Epithelial cell of esophagus (primary cell): Measurements from ENCODE around the gene HPSE2.

ENCODE experiments used
- DNase-seq: peaks from one replicate; pipeline ENCODE4 v3.0.0; 2010; ENCODE audit warnings: low read depth
- H3K4me3 ChIP-seq: 2 replicates; pipeline ENCODE4 v1.5.1; 2011; ENCODE audit warnings: mild to moderate bottlenecking, low read length, control low read depth
- TF ChIP-seq, protein P1 (sequence below): IDR thresholded peaks from 2 replicates; pipeline ENCODE4 v1.5.1; 2011; ENCODE audit warnings: low read depth, mild to moderate bottlenecking, low read length, control low read depth, inconsistent platforms; ENCODE audit not compliant: insufficient read depth; ENCODE audit errors: missing control alignments

Gene HPSE2

DNA sequence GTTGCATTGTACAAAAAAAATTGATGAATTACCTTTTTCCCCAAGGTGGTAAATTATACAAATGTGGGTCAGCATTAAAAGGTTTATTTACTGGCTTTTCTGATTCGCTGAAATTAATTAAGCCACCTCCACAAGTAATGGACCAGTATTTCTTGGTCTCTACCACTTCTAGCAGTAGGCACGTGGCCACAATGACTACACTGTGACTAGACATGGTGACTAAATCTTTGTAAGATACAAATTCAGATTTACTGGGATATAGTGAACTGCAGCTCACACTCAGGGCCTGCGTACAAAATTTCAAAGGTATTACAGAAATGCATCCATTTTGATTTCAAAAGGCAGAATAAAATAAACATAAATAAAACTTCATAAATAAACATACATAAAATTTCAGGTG lies 10.9 kb downstream of the HPSE2 start:
- peak; percentile 29 for DNase-seq
- TF ChIP-seq, protein P1, sequence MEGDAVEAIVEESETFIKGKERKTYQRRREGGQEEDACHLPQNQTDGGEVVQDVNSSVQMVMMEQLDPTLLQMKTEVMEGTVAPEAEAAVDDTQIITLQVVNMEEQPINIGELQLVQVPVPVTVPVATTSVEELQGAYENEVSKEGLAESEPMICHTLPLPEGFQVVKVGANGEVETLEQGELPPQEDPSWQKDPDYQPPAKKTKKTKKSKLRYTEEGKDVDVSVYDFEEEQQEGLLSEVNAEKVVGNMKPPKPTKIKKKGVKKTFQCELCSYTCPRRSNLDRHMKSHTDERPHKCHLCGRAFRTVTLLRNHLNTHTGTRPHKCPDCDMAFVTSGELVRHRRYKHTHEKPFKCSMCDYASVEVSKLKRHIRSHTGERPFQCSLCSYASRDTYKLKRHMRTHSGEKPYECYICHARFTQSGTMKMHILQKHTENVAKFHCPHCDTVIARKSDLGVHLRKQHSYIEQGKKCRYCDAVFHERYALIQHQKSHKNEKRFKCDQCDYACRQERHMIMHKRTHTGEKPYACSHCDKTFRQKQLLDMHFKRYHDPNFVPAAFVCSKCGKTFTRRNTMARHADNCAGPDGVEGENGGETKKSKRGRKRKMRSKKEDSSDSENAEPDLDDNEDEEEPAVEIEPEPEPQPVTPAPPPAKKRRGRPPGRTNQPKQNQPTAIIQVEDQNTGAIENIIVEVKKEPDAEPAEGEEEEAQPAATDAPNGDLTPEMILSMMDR = no peak
- H3K4me3 ChIP-seq = no peak overlapping the region

DNA sequence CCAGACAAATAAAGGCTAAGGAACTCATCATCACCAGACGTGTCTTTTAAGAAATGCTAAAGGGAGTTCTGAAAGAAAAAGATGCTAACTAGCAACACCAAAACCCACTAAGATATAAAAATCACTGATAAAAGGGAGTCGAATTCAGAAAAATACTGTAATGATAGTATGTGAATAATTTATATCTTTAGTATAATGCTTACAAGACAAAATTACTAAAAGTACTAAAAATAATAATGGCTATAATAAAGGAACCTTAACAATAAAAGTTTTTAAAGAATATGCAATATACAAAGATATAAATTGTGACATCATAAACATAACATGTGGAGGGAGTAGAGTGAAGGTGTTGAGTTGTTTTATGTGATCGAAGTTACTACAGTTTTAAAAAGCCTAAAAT lies 28.3 kb downstream of the HPSE2 start:
- no peak overlapping the region for H3K4me3 ChIP-seq
- DNase-seq = no peak
- TF ChIP-seq, protein P1 = no peak

DNA sequence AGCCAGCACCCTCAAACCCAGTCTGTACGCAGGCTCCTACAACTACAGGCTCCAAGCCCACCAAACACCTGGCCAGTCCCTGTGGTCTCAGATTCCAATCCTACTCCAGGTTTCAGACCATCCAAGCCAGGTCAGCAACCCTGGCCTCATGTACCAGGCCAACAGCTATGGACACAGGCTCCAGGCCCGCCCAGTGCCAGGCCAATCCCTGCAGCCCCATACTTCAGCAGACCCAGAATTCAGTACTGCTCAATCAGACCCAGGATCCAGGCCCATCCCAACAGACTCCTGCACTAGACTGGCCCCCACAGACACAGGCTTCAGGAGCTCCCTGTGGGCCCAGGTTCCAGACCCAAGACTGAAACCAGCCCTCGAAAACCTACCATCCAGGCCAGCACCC lies 32.3 kb downstream of the HPSE2 start:
- TF ChIP-seq, protein P1 = no peak
- H3K4me3 ChIP-seq = no peak overlapping the region
- no peak for DNase-seq

DNA sequence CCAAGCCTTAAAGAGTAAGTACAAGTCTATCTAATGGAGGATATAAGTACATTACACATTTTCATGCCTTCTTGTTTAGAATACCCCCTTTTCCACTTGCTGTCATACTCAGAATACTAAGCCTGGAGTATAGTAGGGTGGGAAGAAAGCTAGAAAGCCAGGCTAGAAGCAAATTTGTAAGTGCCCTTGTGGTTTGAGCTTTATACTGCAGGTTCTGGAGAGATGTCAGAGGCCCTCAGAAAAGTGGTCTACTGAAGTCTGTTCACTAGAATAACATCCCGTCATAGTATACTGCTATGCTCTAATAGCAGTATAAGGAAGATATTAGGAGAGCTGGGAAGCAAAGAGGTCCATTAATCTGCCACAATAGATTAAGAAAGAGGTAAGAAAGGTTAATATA lies 62.7 kb downstream of the HPSE2 start:
- no peak overlapping the region for H3K4me3 ChIP-seq
- no peak for DNase-seq
- TF ChIP-seq, protein P1 = no peak

DNA sequence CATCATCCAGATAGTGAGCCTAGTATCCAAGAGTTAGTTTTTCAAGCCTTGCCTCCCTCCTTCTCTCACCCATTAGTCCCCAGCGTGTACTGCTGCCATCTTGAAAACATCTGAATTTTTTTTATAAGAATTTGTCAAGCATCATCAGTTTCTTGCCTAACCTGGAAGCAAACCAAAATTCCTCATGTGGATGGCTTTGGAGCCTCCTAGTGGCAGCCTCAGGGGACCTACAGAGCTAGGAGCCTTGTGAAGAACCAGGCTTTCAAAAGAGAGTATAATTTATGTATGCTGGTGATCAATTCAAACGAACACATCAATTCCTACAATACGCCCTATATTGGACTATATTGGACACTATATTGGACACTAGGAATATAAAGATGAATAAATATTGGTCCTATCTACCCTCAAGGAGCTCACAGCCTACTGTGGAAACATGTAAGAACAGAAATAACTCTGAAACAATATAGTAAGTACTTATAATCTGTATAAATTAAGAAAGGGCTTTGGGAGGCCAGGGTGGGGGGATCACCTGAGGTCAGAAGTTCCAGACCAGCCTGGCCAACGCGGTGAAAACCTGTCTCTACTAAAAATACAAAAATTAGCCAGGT lies 63.4 kb downstream of the HPSE2 start:
- TF ChIP-seq, protein P1 = peak; percentile 70
- DNase-seq = peak; percentile 63
- no peak overlapping the region for H3K4me3 ChIP-seq

DNA sequence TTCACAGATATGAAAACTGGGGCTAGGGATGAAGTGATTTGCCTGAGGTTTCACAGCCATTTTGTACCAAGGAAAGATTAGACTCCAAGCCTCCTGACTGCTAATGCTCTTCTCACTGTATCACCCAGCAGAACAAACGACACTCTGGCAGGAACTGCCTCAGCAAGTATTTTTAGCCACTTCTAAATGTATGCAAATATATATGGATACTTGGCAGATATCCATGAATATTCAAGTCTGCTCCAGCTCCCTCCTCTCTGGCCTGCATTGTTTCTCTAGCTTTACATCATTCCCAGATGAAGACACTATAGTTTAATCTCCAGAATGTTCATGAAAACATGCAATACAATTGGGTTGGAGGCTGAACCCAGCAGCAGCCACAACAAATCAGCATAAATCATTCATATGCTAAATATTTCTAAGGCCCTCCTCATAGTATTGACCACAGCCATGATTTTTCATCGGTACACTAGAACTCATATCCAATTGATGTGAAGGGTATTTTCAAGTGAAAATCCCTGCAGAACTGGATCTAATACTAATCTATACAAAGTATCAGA lies 65.5 kb downstream of the HPSE2 start:
- no peak overlapping the region for H3K4me3 ChIP-seq
- DNase-seq = no peak
- TF ChIP-seq, protein P1 = no peak

DNA sequence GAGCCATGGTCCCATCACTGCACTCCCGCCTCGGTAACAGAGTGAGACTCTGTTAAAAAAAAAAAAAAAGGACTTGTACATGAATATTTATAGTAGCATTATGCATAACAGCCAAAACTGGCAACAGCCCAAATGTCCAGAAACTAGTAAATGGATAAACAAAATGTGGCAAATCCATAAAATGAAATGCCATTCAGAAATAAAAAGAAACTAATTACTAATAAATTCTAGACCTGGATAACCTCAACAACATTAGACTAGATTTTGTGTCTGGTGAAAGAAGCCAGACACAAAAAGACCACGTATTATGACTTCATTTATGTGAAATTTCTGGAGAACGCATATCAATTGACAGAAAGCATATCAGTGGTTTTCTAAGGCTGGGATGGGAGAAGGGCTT lies 74.5 kb downstream of the HPSE2 start:
- H3K4me3 ChIP-seq = no peak overlapping the region
- TF ChIP-seq, protein P1 = no peak
- DNase-seq = no peak
